Forelimb muscle (tissue), 1 donor: ENCODE results near the gene CRYBB1. TPM values are rescaled to one million over a fixed set of nuclear protein-coding genes. Genes with fewer than 3 reads are reported as not detected.

ENCODE experiments used
- DNase-seq: peaks from one replicate; pipeline ENCODE4 v3.0.0-alpha.2; 2013; ENCODE audit warnings: low read depth
- polyA plus RNA-seq: library from polyadenylated mRNA; unstranded; fragments of 120-200 nt; gene quantifications from one replicate; pipeline ENCODE4 v1.2.1, GENCODE V29; 2013; ENCODE audit not compliant: insufficient read length

CRYBB1 gene
- polyA plus RNA-seq, result 0.71 TPM

DNA sequence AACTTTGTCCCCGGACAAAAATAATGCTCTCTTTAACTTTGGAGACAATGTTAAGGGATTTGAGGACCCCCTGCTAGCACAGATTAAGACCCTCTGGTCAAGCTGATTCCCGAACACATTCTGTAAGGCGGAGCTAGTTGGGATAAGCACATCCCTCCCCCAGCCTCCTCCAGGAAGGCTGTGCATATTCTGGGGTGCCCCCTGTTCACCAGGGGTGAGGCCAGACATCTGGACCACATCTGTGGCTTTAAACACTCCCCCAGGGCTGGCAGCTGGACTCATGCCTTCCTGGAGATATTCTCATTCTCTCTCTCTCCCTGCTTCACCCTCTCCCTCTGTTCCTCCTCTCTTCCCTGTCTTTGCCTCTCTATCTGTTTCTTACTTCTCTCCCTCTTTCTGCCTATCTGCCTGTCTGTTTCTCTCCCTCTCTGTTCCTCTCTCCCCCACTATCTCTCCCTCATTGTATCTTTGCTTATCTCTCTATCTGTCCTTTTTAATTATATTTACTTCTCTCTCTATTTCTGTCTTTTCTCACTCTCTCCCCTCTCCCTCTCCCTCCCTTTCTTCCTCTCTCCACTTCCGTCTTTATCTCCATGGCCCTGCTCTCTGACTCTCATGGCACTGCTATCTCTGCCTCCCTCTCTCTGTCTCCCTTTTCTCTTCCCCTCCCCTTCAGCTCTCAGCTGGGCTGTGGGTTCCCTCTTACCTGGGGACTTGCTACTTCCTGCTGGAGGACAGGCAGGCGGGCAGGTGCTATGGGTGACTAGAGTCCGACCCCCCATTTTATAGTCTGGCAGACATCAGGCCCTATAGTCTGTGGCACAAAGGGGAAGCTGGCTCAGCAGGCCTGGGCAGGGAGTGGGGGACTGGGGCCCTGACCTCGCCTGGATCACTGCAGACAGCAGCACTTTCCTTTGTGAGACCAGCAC is at the start of gene CRYBB1:
Gene CRYBB1 (minus strand): TSS at position 757 of the 929 bp plus-strand sequence. CDS start 1,708 bp downstream, outside the sequence.
- DNase-seq, result no peak

DNA sequence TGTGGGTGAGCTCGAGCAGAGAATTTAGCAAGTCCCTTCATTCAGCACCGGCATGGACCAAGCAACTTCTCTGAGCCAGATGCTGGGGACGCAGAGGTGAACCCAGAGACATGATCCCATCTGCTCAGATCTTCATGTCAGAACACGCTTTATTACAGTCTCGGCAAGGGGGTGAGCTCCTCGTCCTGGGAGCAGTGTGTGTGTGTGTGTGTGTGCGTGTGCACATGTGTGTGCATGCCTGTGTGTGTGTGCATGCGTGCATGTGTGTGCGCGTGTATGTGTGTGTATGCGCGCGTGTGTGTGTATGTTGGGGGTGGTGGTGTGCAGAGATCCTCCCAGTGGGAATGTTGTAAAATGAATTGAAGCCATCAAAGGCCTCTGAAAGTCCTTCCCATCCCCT is 49.3 kb upstream of the CRYBB1 start:
- DNase-seq, result no peak

DNA sequence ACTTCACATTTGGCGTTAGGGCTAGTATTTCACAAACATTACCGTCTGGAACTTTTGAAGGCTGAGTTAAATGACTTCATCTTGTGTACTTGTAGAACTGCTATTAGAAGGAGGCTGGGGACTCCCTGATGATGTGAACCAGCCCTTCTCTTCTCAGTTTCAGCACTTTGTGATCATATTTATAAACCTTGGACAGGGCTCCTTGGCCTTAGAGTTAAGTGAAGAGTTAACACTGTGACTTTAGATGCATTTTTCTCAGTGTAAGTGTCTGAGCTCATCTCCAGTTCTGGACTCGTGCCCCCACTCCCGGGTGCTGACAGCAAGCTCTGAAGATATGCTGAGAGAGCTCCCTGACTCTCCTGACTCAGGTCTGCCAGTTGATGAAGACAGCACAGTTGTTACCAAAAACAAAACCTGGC is 48.0 kb upstream of the CRYBB1 start:
- DNase-seq, result no peak

GRCh38 chr22:26663374-26663923 is 45.6 kb upstream of the CRYBB1 start:
- no peak for DNase-seq

- no peak for DNase-seq
Measured at GRCh38 chr22:26662160-26662559, 44.3 kb upstream of the CRYBB1 start.

DNA sequence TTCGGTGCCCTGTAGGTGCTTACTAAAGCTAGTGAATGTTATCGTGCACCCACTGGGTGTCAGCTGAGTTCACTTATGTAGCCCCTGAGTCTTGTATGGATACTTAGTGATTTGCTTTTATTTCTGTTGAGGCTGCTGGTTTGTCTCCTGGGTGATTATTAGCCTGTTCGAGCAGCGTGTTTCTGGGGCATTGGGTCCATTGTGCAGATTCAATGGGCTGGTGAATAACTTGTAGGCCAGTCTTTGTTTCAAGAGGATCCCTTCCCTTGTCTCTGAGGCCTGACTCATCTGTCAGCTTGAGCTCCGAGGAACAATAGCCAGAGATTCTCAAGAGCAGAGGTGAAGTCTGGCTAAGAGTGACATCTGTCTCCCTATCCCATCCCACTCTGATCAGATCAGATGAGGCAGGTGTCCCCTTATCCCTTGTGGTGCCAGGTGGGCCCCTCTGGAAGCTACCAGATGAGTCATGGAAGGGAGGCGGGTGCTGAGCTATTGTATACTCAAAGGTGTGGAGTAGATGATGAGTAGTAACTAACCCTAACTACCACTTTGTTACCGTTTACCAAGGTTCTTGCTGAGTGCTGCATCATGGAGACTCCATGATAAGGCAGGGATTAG is 43.2 kb upstream of the CRYBB1 start:
- DNase-seq, result no peak

GRCh38 chr22:26660356-26660755 is 42.5 kb upstream of the CRYBB1 start:
- DNase-seq, result no peak

- no peak for DNase-seq
Measured at GRCh38 chr22:26658671-26659478, 41.0 kb upstream of the CRYBB1 start.

- DNase-seq, result no peak
Measured at GRCh38 chr22:26658161-26658560, 40.3 kb upstream of the CRYBB1 start.

- no peak for DNase-seq
Measured at GRCh38 chr22:26656891-26657851, 39.3 kb upstream of the CRYBB1 start, which contains the start of gene MIAT. Gene MIAT (plus strand): TSS chr22:26657588.

GRCh38 chr22:26651815-26652214 is 34.0 kb upstream of the CRYBB1 start:
- no peak for DNase-seq

DNA sequence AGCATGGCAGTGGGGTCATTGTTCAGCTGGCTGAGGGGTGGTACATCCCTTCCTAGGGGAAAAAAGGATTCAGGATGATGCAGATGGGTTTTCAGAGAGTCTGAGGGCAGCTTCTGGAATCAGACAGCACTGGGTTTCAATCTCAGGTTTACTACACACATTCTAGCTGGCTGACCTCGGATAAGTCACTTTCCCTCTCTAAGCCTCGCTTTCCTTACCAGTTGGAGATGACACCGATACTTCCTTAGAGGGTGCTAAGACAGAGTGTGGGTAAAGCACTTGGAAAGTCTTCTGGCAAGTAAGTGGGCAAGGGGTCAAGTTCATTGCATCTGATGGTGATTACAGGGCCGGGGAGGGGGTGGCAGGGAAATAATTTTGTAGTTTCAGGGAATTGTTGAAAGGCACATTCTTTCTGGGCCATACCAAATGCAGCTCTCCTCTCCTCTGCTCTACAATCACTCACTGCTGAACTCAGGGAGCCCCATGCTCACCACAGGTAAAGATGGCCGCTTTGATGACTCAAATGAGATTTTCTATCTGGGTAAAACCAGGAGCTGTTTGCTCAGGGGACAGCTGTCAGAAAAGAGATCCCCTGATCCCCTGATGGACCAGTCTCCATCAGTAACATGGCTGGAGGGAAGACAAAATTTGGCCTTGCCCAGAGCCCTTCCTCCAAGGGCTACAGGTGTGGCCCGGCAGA is 33.0 kb upstream of the CRYBB1 start:
- no peak for DNase-seq

- no peak for DNase-seq
Measured at GRCh38 chr22:26648528-26649388, 30.9 kb upstream of the CRYBB1 start.

DNA sequence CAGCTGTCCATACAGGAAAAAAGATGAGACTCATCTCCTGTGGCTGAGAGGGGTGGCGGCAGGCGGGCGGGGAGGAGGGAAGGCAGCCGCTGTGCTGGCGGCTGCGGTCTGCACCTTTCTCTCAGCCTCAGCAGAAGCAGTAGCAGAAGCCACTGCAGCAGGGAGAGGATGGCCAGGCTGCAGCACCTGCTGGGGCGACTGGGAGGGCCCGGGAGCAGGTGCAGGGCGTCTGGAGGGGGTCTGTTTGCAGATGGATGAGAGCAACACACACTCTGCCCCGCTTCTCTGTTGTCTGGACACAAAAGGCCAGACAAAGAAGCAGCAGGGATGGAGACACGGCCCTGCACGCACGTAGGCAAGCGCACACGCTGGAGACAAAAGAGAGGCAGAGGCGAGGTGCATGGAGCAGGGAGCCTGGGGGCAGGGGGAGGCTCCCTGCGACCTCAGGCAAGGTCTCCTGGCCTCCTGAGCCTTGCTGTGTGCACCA is 30.2 kb upstream of the CRYBB1 start:
- DNase-seq, result no peak

- no peak for DNase-seq
Measured at GRCh38 chr22:26646158-26646557, 28.3 kb upstream of the CRYBB1 start.

GRCh38 chr22:26643418-26644100 is 25.7 kb upstream of the CRYBB1 start:
- DNase-seq, result no peak

- DNase-seq, result no peak
Measured at GRCh38 chr22:26642465-26643417, 24.9 kb upstream of the CRYBB1 start.
